Fibroblast of villous mesenchyme (primary cell): ENCODE measurements around the gene AJM1. TPM values are rescaled to one million over a fixed set of nuclear protein-coding genes. Genes with fewer than 3 reads are reported as not detected.
"Not testable (repeated sequence)": the region's sequence is repeated elsewhere in the genome, so short reads cannot be mapped to it uniquely, and the experiment has no call there.

Experiments used
- DNase-seq: peaks from one replicate; pipeline ENCODE4 v3.0.0-alpha.2; 2010; ENCODE audit warnings: low read depth
- H3K4me3 ChIP-seq: 2 replicates; pipeline ENCODE4 v1.5.1; 2011; ENCODE audit warnings: low read depth, mild to moderate bottlenecking, low read length
- CTCF ChIP-seq: IDR thresholded peaks from 2 replicates; pipeline ENCODE4 v1.5.1; 2012; ENCODE audit warnings: low read depth, mild to moderate bottlenecking, low read length; ENCODE audit not compliant: insufficient read depth
- total RNA-seq: library from RNA; depleted of rRNA; stranded (reverse); fragments of >200 nt; gene quantifications from 2 replicates; pipeline ENCODE4 v1.2.3, GENCODE V29; 2012

The AJM1 gene
- total RNA-seq, 1 donor, result 0.86 TPM

- TF ChIP-seq CTCF, result no peak
- H3K4me3 ChIP-seq, result no peak overlapping the region
- no peak for DNase-seq
These were observed 2.0 kb upstream of the AJM1 start for GRCh38 chr9:136840140-136840876.

- no peak for TF ChIP-seq CTCF
- peak; percentile 67 for DNase-seq
- no peak overlapping the region for H3K4me3 ChIP-seq
These were observed 1.2 kb upstream of the AJM1 start for GRCh38 chr9:136840877-136841645.

GRCh38 chr9:136841646-136842379, 465 bp upstream of the AJM1 start:
- DNase-seq, H3K4me3 ChIP-seq: not testable (repeated sequence)

GRCh38 chr9:136843159-136843800, 1.0 kb downstream of the AJM1 start:
- not testable (repeated sequence) for DNase-seq, H3K4me3 ChIP-seq

- peak; percentile 45 for TF ChIP-seq CTCF
- not testable (repeated sequence) for DNase-seq
These were observed 1.8 kb downstream of the AJM1 start for GRCh38 chr9:136843801-136844740.

GRCh38 chr9:136844761-136845464, 2.6 kb downstream of the AJM1 start:
- no peak for TF ChIP-seq CTCF
- H3K4me3 ChIP-seq, result no peak overlapping the region
- no peak for DNase-seq

More at GRCh38 chr9:136843801-136844740, 1.8 kb downstream of the AJM1 start:
- H3K4me3 ChIP-seq, result not testable (repeated sequence)
